A673 (cell line): Measurements from ENCODE around the gene IFFO2. TPM values are rescaled to one million over a fixed set of nuclear protein-coding genes. Genes with fewer than 3 reads are reported as not detected.
A peak's percentile ranks its signal among the peaks of the same experiment; 100 is the strongest.

Source experiments
- BruUV-seq: library from RNA; stranded (reverse); fragments of 400-500 nt; replicated peaks from 2 replicates; lab custom pipeline; 2021; lab: Mats Ljungman, UMichigan
- CTCF ChIA-PET: fragments of 300-600 bp; sonication (Branson Sonifier 250); formaldehyde crosslinking; loops from one replicate; lab custom pipeline; 2022; ENCODE audit warnings: antibody characterized with exemption; lab: Charles Lee
- POLR2A ChIA-PET: fragments of 300-600 bp; sonication (Branson Sonifier 250); formaldehyde crosslinking; loops from one replicate; lab custom pipeline; 2022; ENCODE audit warnings: antibody characterized with exemption; ENCODE audit not compliant: low non-redundant PET; lab: Charles Lee
- DNase-seq: peaks from one replicate; pipeline ENCODE4 v3.0.0-alpha.2; 2015; ENCODE audit warnings: low spot score
- H3K27ac ChIP-seq: fragments of 200-600 bp; sonication (generic); 2 replicates; pipeline ENCODE4 v1.5.1; 2016; ENCODE audit warnings: mixed run types, low read depth, mild to moderate bottlenecking, mixed read lengths, antibody characterized with exemption, low read length; ENCODE audit not compliant: poor library complexity, severe bottlenecking
- H3K27me3 ChIP-seq: fragments of 200-600 bp; sonication (generic); replicated peaks from 2 replicates; pipeline ENCODE4 v1.6.1; 2017; ENCODE audit warnings: mixed run types, low read depth, mild to moderate bottlenecking, mixed read lengths, antibody characterized with exemption, low read length; ENCODE audit not compliant: insufficient read depth, poor library complexity
- H3K36me3 ChIP-seq: fragments of 200-600 bp; sonication (generic); 2 replicates; pipeline ENCODE4 v1.6.1; 2016; ENCODE audit warnings: mixed run types, mild to moderate bottlenecking, mixed read lengths, antibody characterized with exemption, low read length; ENCODE audit not compliant: insufficient read depth, poor library complexity, severe bottlenecking
- H3K4me1 ChIP-seq: fragments of 200-600 bp; sonication (generic); 2 replicates; pipeline ENCODE4 v1.6.1; 2017; ENCODE audit warnings: mixed run types, mild to moderate bottlenecking, mixed read lengths, antibody characterized with exemption, low read length; ENCODE audit not compliant: insufficient read depth, poor library complexity, severe bottlenecking
- H3K4me3 ChIP-seq: fragments of 200-600 bp; sonication (generic); 2 replicates; pipeline ENCODE4 v1.5.1; 2016; ENCODE audit warnings: low read depth, mixed run types, mild to moderate bottlenecking, mixed read lengths, low read length; ENCODE audit not compliant: poor library complexity, severe bottlenecking
- H3K9me3 ChIP-seq: fragments of 200-600 bp; sonication (generic); 2 replicates; pipeline ENCODE4 v1.6.1; 2016; ENCODE audit warnings: mixed run types, low read depth, mild to moderate bottlenecking, mixed read lengths, antibody characterized with exemption, low read length; ENCODE audit not compliant: poor library complexity, severe bottlenecking
- EZH2 ChIP-seq: fragments of 200-600 bp; sonication (generic); IDR thresholded peaks from 2 replicates; pipeline ENCODE4 v1.6.1; 2017; ENCODE audit warnings: borderline replicate concordance, low read depth, mild to moderate bottlenecking, mixed read lengths, antibody characterized with exemption, low read length; ENCODE audit not compliant: poor library complexity, severe bottlenecking
- intact Hi-C: fragments of 100-400 bp; cut with micrococcal nuclease; formaldehyde crosslinking; loops from one replicate; pipeline ENCODE4 v1.10.0; 2022; ENCODE audit not compliant: unreplicated experiment
- total RNA-seq: library from RNA; stranded (reverse); gene quantifications from 2 replicates; pipeline ENCODE4 v1.2.3, GENCODE V29; 2021
- TF ChIP-seq, protein P1 (sequence below): fragments of 300-800, 200-600 bp; sonication (generic); conservative IDR thresholded peaks from 2 replicates; pipeline ENCODE4 v1.5.1; 2017; ENCODE audit warnings: low read depth, mild to moderate bottlenecking, antibody characterized with exemption, low read length, moderate library complexity, mixed read lengths

IFFO2 gene
- total RNA-seq, 1 experiment from 2014 or later, result 13.3 TPM

DNA sequence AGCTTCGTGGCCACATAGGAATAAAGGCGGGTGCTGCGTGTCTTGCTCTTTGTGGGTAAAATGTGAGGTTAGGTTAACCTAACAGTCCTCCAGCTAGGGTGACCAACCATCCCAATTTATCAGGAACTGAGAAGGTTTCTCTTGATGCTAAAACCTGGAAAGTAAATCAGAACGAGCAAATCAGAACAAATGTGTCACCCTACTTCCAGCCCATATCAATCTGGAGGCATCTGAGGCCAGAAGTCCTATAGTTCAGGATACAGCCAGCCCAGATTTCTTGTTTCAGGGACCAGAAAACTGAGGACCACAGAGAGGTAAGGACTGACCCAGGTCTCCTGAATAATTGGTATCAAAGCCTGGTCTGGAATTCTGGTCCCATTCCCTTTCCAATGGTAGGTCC, 3.1 kb upstream of the IFFO2 start:
- intact Hi-C loops, result no loop called here
- no peaks in the 10 kb centered on the region for H3K27me3 ChIP-seq
- H3K36me3 ChIP-seq, result no peaks in the 10 kb centered on the region
- no TSS peak for BruUV-seq
- no peak for DNase-seq
- H3K27ac ChIP-seq, result no peak overlapping the region
- CTCF ChIA-PET, result no interaction called here
- POLR2A ChIA-PET, result no interaction called here
- no peak overlapping the region for H3K4me3 ChIP-seq
- TF ChIP-seq, protein P1, sequence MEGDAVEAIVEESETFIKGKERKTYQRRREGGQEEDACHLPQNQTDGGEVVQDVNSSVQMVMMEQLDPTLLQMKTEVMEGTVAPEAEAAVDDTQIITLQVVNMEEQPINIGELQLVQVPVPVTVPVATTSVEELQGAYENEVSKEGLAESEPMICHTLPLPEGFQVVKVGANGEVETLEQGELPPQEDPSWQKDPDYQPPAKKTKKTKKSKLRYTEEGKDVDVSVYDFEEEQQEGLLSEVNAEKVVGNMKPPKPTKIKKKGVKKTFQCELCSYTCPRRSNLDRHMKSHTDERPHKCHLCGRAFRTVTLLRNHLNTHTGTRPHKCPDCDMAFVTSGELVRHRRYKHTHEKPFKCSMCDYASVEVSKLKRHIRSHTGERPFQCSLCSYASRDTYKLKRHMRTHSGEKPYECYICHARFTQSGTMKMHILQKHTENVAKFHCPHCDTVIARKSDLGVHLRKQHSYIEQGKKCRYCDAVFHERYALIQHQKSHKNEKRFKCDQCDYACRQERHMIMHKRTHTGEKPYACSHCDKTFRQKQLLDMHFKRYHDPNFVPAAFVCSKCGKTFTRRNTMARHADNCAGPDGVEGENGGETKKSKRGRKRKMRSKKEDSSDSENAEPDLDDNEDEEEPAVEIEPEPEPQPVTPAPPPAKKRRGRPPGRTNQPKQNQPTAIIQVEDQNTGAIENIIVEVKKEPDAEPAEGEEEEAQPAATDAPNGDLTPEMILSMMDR, result no peak
- no peak for TF ChIP-seq EZH2
- peaks cover 9% of the 10 kb centered on the region for H3K4me1 ChIP-seq
- no peaks in the 10 kb centered on the region for H3K9me3 ChIP-seq

- no TSS peak for BruUV-seq
- Histone ChIP-seq H3K36me3 (no peaks in the 10 kb centered on the region), H3K27ac (no peak overlapping the region), H3K4me3 (peak overlapping the region; percentile 80), H3K4me1 (peaks cover 13% of the 10 kb centered on the region), H3K9me3 (no peaks in the 10 kb centered on the region), H3K27me3 (no peaks in the 10 kb centered on the region)
- TF ChIP-seq, protein P1, result no peak
- TF ChIP-seq EZH2, result no peak
- DNase-seq, result no peak
- intact Hi-C loops, result no loop called here
- POLR2A ChIA-PET, result interaction anchor here (0.7 kb wide), 1 partner anchor 27 kb away, joined by 3 read pairs; no protein-coding TSS in a partner anchor
- CTCF ChIA-PET, result interaction anchor here (0.6 to 0.9 kb wide), 2 partner anchors 51 to 470 kb away, joined by 6 to 8 read pairs; no protein-coding TSS in a partner anchor
Measured at GRCh38 chr1:18957532-18958300, 1.2 kb upstream of the IFFO2 start.

- POLR2A ChIA-PET, result interaction anchor here (0.7 kb wide), 1 partner anchor 27 kb away, joined by 3 read pairs; no protein-coding TSS in a partner anchor
- H3K9me3 ChIP-seq, result no peaks in the 10 kb centered on the region
- no peaks in the 10 kb centered on the region for H3K27me3 ChIP-seq
- no peak for DNase-seq
- peak overlapping the region; percentile 80 for H3K4me3 ChIP-seq
- H3K36me3 ChIP-seq, result no peaks in the 10 kb centered on the region
- BruUV-seq, result no TSS peak
- peaks cover 17% of the 10 kb centered on the region for H3K4me1 ChIP-seq
- CTCF ChIA-PET, result interaction anchor here (0.6 to 1.5 kb wide), 3 partner anchors 44 to 470 kb away, joined by 6 to 8 read pairs (median 7); no protein-coding TSS in a partner anchor
- no peak overlapping the region for H3K27ac ChIP-seq
- intact Hi-C loops, result no loop called here
- TF ChIP-seq EZH2, result no peak
- TF ChIP-seq, protein P1, result no peak
Measured at GRCh38 chr1:18957136-18957521, 653 bp upstream of the IFFO2 start.
